Hepatic stellate cell (primary cell): ENCODE data around the gene CSNK1D.
A peak's percentile ranks its signal among the peaks of the same experiment; 100 is the strongest.

Experiments used
- DNase-seq: peaks from one replicate; pipeline ENCODE4 v3.0.0; 2011; ENCODE audit warnings: low spot score

Gene CSNK1D

DNA sequence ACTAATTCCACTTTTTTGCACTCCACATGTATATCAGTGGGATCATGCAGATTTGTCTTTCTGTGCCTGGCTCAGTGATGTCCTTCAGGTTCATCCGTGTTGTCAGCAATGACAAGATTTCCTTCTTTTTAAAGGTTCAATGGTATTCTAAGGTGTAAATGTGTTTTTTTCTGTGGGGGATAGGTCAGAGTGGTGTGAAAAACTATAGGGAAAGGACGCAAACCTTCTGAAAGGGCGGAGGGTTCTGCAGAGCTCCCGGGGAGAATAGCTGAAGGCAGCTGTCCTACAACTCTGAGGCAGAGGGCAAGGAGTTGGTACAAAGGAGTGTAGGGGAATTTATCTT lies 21.9 kb upstream of the CSNK1D start:
- DNase-seq = no peak

GRCh38 chr17:82294064-82294773 lies 20.7 kb upstream of the CSNK1D start:
- DNase-seq = no peak

DNA sequence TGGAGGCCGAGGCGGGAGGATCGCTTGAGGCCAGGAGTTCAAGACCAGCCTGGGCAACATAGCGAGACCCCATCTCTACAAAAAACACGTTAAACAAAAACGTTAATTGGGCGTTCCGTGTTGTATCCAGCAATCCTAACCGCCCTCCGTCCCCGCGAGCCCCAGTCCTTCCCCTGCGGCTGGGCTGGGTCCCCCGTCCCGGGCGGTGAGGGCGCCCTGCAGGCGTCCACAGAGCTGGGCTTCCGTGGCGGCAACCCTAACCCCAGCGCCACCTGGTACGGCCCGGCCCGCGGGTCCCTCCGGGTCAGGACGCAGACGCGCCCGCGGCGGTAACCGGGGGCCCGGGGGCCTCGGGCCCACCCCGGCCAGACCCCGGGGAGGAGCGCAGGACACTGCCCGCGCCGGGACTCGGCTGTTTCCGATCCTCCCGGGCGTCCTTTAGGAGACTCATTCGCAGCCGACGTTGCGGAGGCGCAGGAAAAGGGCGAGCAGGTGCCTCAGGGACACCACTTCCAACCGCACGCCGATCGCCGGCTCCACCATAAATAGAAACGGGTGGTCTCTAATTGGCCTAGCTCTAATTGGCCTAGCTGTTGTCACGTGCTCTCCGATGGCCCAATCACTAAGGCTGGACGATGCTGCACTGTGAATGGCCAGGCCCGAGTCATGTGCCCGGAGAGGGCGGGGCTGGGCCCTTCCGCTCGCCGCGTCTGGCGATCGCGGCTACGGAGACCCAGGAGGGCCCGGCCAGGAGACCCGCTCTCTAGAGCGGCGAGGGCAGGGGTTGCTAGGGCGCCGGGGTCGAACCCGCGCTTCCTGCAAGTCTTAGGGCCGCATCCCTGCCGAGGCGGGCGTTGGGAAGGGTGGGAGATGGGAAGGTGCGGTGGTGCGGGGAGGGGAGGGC lies 19.0 kb upstream of the CSNK1D start:
- DNase-seq = peak; percentile 100

DNA sequence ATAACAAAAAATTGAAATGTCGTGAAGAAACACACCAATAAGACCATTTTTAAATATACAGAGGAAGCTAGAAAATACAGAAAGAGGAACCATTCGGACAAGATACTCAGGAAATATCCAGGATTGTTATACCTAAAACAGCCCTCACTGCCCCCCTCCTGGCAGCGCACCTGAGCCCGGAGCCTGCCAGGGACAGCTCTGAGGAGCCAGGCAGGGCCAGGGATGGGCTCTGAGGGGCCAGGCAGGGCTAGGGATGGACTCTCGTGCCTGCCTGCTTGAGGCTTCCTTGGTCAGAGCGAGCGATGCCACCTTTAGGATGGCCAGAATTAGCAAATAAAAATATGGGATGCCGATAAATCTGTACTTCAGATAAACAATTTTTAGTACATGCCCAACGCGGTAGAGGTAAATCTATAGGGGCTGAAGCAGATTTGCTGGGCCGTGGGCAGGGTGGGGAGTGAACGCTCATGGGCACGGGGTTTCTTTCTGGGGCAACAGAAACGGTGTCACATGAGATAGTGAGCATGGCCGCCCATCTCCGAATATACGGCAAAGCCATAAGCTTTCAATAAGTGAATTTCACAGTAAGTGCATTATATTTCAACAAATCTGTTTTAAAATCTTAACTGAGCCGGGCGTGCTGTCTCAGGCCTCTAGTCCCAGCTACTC lies 18.2 kb upstream of the CSNK1D start:
- no peak for DNase-seq

GRCh38 chr17:82287868-82288801 lies 14.6 kb upstream of the CSNK1D start:
- peak; percentile 67 for DNase-seq

DNA sequence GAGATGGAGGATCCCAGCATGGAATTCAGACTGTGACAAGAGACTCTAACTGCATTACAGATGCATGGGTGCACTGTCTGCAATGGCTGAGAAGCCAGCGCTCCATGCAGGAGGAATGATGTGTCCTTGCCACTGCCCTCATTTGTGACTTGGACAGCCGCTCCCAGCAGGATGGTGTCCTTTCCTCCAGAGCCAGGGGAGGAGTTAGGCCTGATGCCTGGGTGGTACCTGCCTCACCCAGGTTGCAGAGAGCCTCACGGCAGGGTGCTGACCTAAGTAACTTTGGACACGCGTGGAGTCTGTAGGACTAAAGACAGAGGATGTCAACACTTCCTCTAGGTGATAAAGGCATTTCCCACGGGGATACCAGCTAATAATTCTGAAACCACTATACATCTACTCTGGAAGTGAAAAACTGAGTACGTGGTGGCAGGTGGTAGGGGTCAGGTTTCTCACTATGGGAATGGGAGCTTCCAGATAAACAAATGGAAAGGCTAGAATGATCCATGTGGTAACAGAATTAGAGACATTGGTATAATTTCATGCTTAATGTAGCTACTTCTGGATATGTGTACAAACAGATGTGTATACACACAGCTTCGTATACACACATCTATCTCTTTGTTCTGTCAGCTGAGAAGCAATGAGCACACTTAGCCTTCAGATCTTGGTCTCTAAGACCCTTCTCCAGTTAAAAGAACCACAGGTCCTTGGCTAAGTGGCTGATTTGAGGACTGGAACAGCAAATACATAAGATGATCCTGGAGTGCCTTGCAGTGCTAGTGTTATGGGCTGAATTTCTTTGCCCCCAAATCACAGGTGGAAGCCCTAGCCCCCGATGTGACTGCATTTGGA lies 13.7 kb upstream of the CSNK1D start:
- DNase-seq = no peak

GRCh38 chr17:82285141-82285540 lies 11.6 kb upstream of the CSNK1D start:
- DNase-seq = no peak

DNA sequence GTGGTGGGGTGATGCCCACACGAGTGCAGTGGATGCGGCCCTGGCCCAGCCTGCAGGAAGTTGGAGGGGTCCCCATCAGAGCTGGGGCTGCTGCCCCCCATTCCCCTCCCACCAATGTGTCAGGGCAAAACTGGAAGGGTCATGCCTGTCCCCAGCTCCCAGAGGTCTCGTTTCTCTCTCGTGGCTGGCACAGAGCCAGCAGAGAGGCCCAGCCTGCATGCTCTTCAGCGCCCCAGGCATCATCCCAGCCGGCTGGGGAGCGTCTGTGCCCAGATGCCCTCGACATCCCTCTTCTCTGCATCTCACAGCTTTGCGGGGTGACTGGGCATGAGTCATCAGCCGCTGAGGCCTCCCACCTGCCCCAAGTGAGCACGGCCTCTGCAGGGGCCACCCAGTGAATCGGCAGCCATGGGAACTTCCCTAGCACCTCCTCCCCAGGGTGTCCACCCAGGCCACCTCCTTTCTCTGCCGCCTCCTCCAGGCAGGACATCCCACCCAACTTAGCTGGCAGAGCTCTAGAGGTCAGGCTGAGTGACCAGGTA lies 9.8 kb upstream of the CSNK1D start:
- peak; percentile 81 for DNase-seq

GRCh38 chr17:82282239-82283207 lies 9.0 kb upstream of the CSNK1D start:
- no peak for DNase-seq

GRCh38 chr17:82281502-82282238 lies 8.2 kb upstream of the CSNK1D start:
- DNase-seq = no peak

DNA sequence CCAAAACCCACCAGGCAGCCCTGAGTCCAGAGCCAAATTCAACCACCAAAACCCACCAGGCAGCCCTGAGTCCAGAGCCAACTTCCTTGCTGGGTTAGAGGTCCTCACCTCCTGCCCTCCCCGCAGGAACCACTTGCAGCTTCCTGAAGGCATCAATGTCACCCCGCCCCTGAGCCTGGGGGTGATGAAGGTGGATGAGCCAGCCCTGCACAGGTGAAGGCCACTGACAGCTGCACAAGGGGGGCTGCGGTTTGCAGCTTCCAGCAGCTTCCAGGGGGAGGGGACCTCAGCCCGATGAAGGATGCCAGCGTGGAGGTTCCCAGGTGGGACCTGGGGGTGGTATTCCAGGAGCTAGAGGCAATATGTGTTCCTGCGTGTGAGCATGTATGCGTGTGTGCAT lies 7.6 kb upstream of the CSNK1D start:
- no peak for DNase-seq

GRCh38 chr17:82280537-82280936 lies 7.0 kb upstream of the CSNK1D start:
- no peak for DNase-seq

- no peak for DNase-seq
Measured at GRCh38 chr17:82278786-82279391, 5.4 kb upstream of the CSNK1D start.

GRCh38 chr17:82278308-82278707 lies 4.8 kb upstream of the CSNK1D start:
- no peak for DNase-seq

- DNase-seq = no peak
Measured at GRCh38 chr17:82277851-82278250, 4.4 kb upstream of the CSNK1D start.

DNA sequence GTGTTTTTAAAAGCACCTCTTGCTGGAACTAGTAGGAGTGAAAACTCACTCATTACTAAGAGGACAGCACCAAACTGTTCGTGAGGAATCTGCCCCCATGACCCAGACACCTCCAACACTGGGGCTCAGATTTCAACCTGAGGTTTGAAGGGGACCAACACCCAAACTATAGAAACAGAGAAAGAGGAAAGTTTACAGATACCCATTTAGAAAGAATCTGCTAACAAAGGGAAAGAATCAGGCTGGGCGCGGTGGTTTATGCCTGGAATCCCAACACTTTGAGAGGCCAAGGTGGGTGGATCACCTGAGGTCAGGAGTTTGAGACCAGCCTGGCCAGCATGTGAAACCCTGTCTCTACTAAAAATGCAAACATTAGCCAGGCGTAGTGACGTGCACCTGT lies 3.4 kb upstream of the CSNK1D start:
- DNase-seq = no peak

- no peak for DNase-seq
Measured at GRCh38 chr17:82275326-82275725, 1.8 kb upstream of the CSNK1D start.
